CD4-positive, alpha-beta memory T cell (primary cell): Measurements from ENCODE around the gene SETMAR. TPM values are rescaled to one million over a fixed set of nuclear protein-coding genes. Genes with fewer than 3 reads are reported as not detected.
A peak's percentile ranks its signal among the peaks of the same experiment; 100 is the strongest.

Experiments used
- CTCF ChIA-PET: fragments of 350-600 bp; sonication (Branson Sonifier 250); formaldehyde crosslinking; loops from one replicate; lab custom pipeline; 2021; ENCODE audit warnings: inconsistent platforms; ENCODE audit not compliant: partially characterized antibody; lab: Charles Lee
- POLR2A ChIA-PET: fragments of 350-600 bp; sonication (Branson Sonifier 250); formaldehyde crosslinking; loops from one replicate; lab custom pipeline; 2021; ENCODE audit not compliant: partially characterized antibody; lab: Charles Lee
- DNase-seq, 5 donors: peaks; one replicate each; pipeline versions ENCODE4 v3.0.0 to v3.0.0-alpha.2; 2020 to 2022; ENCODE audit warnings: mixed read lengths in 1 of 5
- H3K27ac ChIP-seq: one replicate; pipeline ENCODE4 v1.7.0; 2013; ENCODE audit warnings: low read depth, low read length
- H3K27me3 ChIP-seq: 2 replicates; pipeline ENCODE4 v1.7.0; 2013; ENCODE audit warnings: mild to moderate bottlenecking, low read length, moderate library complexity; ENCODE audit not compliant: insufficient read depth
- H3K36me3 ChIP-seq: 2 replicates; pipeline ENCODE4 v1.7.0; 2013; ENCODE audit warnings: mild to moderate bottlenecking, low read length, moderate library complexity; ENCODE audit not compliant: insufficient read depth
- H3K4me1 ChIP-seq: 2 replicates; pipeline ENCODE4 v1.7.0; 2013; ENCODE audit warnings: mild to moderate bottlenecking, low read length, moderate library complexity; ENCODE audit not compliant: insufficient read depth
- H3K4me3 ChIP-seq, 2 donors: one replicate each; pipeline ENCODE4 v1.7.0; 2013; ENCODE audit warnings: low read length in 2 of 2, mild to moderate bottlenecking in 1 of 2
- H3K9me3 ChIP-seq, 2 donors: one replicate each; pipeline ENCODE4 v1.7.0; 2013; ENCODE audit warnings: low read length in 2 of 2, control low read depth in 1 of 2; ENCODE audit not compliant: control insufficient read depth in 1 of 2
- H3K27ac Mint-ChIP-seq, 7 donors: one replicate each; pipeline ENCODE4 v1.8.0; 2020 to 2021; ENCODE audit warnings: mixed read lengths in 7 of 7, mild to moderate bottlenecking in 6 of 7, inconsistent platforms in 3 of 7, moderate library complexity in 3 of 7
- H3K27me3 Mint-ChIP-seq, 2 donors: one replicate each; pipeline ENCODE4 v1.8.0; 2020 to 2021; ENCODE audit warnings: mixed read lengths in 2 of 2
- H3K36me3 Mint-ChIP-seq, 2 donors: one replicate each; pipeline ENCODE4 v1.8.0; 2020 to 2021; ENCODE audit warnings: mixed read lengths in 2 of 2, inconsistent platforms in 1 of 2, mild to moderate bottlenecking in 1 of 2
- H3K4me1 Mint-ChIP-seq, 4 donors: one replicate each; pipeline ENCODE4 v1.8.0; 2020 to 2021; ENCODE audit warnings: mixed read lengths in 4 of 4, mild to moderate bottlenecking in 1 of 4
- H3K4me3 Mint-ChIP-seq, 8 donors: one replicate each; pipeline ENCODE4 v1.8.0; 2020 to 2021; ENCODE audit warnings: mixed read lengths in 8 of 8, mild to moderate bottlenecking in 7 of 8, moderate library complexity in 6 of 8, inconsistent platforms in 3 of 8
- H3K9me3 Mint-ChIP-seq, 8 donors: one replicate each; pipeline ENCODE4 v1.8.0; 2020 to 2021; ENCODE audit warnings: mixed read lengths in 8 of 8, mild to moderate bottlenecking in 5 of 8, inconsistent platforms in 3 of 8, moderate library complexity in 1 of 8
- intact Hi-C: fragments of 100-400 bp; cut with micrococcal nuclease; formaldehyde crosslinking; loops from one replicate; pipeline ENCODE4 v1.15.1; 2023
- polyA plus RNA-seq, 2 donors: library from polyadenylated mRNA; unstranded; fragments of 300-500 nt; fragmentation: Illumina TruSeq; gene quantifications; one replicate each; pipeline ENCODE4 v1.2.3, GENCODE V29; 2021
- total RNA-seq, 2 experiments: library from RNA; stranded (reverse); gene quantifications; one replicate each; pipeline ENCODE4 v1.2.3, GENCODE V29; 2021

The SETMAR gene
- total and polyA plus RNA-seq, 4 experiments from 2014 or later, result 10.2 to 12.9 (median 11.3) TPM

DNA sequence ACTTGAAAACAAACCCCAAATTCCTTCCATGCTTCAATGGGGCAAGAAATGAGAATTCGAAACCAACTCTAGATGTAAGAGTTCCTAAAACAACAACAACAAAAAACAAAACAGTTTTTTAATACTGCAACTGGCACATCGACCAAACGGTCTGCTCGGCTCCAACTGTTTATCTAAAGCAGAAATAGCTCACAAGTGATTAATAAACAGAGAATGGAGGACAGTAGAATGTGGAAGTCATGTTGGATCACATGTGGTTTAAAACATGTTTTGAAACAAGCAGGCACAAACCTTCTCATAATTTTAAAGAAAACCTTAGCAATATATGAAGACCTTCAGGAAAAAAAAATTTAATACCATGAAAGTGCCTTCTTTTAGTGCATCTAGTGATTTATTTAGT, 55.1 kb downstream of the SETMAR start:
- intact Hi-C loops, result no loop called here
- H3K27ac Mint-ChIP-seq, result peak overlapping the region in 2 of 7 donors; percentile 30 to 89
- peaks cover 13 to 17% of the 10 kb centered on the region in 2 donors for H3K36me3 Mint-ChIP-seq
- no peak overlapping the region for H3K4me3 Mint-ChIP-seq
- Histone ChIP-seq H3K27ac (no peak overlapping the region), H3K27me3 (no peaks in the 10 kb centered on the region), H3K4me1 (no peaks in the 10 kb centered on the region), H3K9me3 (no peaks in the 10 kb centered on the region), H3K4me3 (no peak overlapping the region), H3K36me3 (no peaks in the 10 kb centered on the region)
- no peak for DNase-seq
- H3K4me1 Mint-ChIP-seq, result peaks cover 0 to 3% (median under 1%) of the 10 kb centered on the region in 4 donors
- ChIA-PET POLR2A (no interaction called here), CTCF (interaction anchor here (2.0 kb wide), 1 partner anchor 275 kb away, joined by 6 read pairs; no protein-coding TSS in a partner anchor)
- no peaks in the 10 kb centered on the region for H3K27me3 Mint-ChIP-seq
- H3K9me3 Mint-ChIP-seq, result no peaks in the 10 kb centered on the region

- Mint-ChIP-seq H3K4me3 (no peak overlapping the region), H3K27ac (peak overlapping the region in 1 of 7 donors; percentile 18), H3K4me1 (peaks cover 0 to 3% (median under 1%) of the 10 kb centered on the region in 4 donors), H3K27me3 (no peaks in the 10 kb centered on the region), H3K36me3 (peaks cover 13 to 17% of the 10 kb centered on the region in 2 donors), H3K9me3 (no peaks in the 10 kb centered on the region)
- H3K9me3 ChIP-seq, result no peaks in the 10 kb centered on the region
- no peaks in the 10 kb centered on the region for H3K36me3 ChIP-seq
- DNase-seq, result no peak
- H3K27ac ChIP-seq, result no peak overlapping the region
- intact Hi-C loops, result no loop called here
- ChIA-PET CTCF (interaction anchor here (1.4 to 3.0 kb wide), 2 partner anchors 9 to 13 kb away, joined by 3 to 21 read pairs; no protein-coding TSS in a partner anchor), POLR2A (no interaction called here)
- no peaks in the 10 kb centered on the region for H3K4me1 ChIP-seq
- H3K4me3 ChIP-seq, result no peak overlapping the region
- H3K27me3 ChIP-seq, result no peaks in the 10 kb centered on the region
Observed at GRCh38 chr3:4359805-4360502, 56.8 kb downstream of the SETMAR start.

DNA sequence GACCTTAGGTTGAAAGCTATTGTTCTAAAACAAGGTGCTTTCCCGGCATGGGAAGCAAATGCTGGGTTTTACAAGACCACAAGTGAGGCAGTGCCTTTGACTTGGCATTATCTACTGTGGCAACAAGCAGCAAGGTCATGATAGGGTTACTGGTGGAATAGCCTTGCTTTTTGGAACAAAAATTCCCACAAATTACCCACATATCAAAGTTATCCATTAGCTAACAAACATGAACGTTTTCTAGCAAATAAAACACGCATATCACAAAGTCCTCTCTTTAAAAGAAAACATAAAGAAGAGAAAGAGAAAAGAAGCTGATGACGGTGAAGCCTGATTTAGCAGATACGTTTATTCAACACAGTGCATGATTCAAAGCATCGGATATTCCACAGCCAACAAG, 57.6 kb downstream of the SETMAR start:
- CTCF ChIA-PET, result interaction anchor here (1.3 to 3.0 kb wide), 2 partner anchors 10 to 273 kb away, joined by 6 to 21 read pairs; no protein-coding TSS in a partner anchor
- H3K27me3 ChIP-seq, result no peaks in the 10 kb centered on the region
- H3K27ac Mint-ChIP-seq, result no peak overlapping the region
- no peak overlapping the region for H3K27ac ChIP-seq
- no peaks in the 10 kb centered on the region for H3K4me1 Mint-ChIP-seq
- H3K36me3 Mint-ChIP-seq, result peaks cover 13 to 17% of the 10 kb centered on the region in 2 donors
- no peaks in the 10 kb centered on the region for H3K36me3 ChIP-seq
- POLR2A ChIA-PET, result no interaction called here
- no peak overlapping the region for H3K4me3 ChIP-seq
- no peaks in the 10 kb centered on the region for H3K9me3 ChIP-seq
- H3K4me3 Mint-ChIP-seq, result no peak overlapping the region
- H3K9me3 Mint-ChIP-seq, result no peaks in the 10 kb centered on the region
- intact Hi-C loops, result no loop called here
- no peak for DNase-seq
- no peaks in the 10 kb centered on the region for H3K27me3 Mint-ChIP-seq
- no peaks in the 10 kb centered on the region for H3K4me1 ChIP-seq

- H3K4me1 ChIP-seq, result no peaks in the 10 kb centered on the region
- H3K27me3 ChIP-seq, result no peaks in the 10 kb centered on the region
- H3K27ac ChIP-seq, result no peak overlapping the region
- H3K4me3 ChIP-seq, result no peak overlapping the region
- no peaks in the 10 kb centered on the region for H3K9me3 ChIP-seq
- no peaks in the 10 kb centered on the region for H3K4me1 Mint-ChIP-seq
- peaks cover 13 to 17% of the 10 kb centered on the region in 2 donors for H3K36me3 Mint-ChIP-seq
- CTCF ChIA-PET, result interaction anchor here (3.0 kb wide), 1 partner anchor 12 kb away, joined by 21 read pairs; no protein-coding TSS in a partner anchor
- POLR2A ChIA-PET, result no interaction called here
- intact Hi-C loops, result no loop called here
- H3K27me3 Mint-ChIP-seq, result no peaks in the 10 kb centered on the region
- no peaks in the 10 kb centered on the region for H3K9me3 Mint-ChIP-seq
- H3K36me3 ChIP-seq, result no peaks in the 10 kb centered on the region
- no peak for DNase-seq
- no peak overlapping the region for H3K27ac Mint-ChIP-seq
- no peak overlapping the region for H3K4me3 Mint-ChIP-seq
Observed at GRCh38 chr3:4362523-4362922, 59.4 kb downstream of the SETMAR start.

Other genes starting within 250 kb of the SETMAR start
- gene SUMF1, start 163.9 kb downstream of the SETMAR start, total RNA-seq, result 10 to 100 TPM; 13.9 to 14.9 TPM
- gene SUMF1, start 163.9 kb downstream of the SETMAR start, polyA plus RNA-seq, result 10 to 100 TPM; 29.7 to 38.3 TPM
- gene ITPR1, start 190.0 kb downstream of the SETMAR start, total RNA-seq, result 10 to 100 TPM; 72.4 to 72.8 TPM
- gene ITPR1, start 190.0 kb downstream of the SETMAR start, polyA plus RNA-seq, result 10 to 100 TPM in 1 of 2 donors, 1 to 10 TPM in 1; 6.1 to 16.0 TPM